ENCODE data around the gene ART1.
"Not testable (repeated sequence)": the region's sequence is repeated elsewhere in the genome, so short reads cannot be mapped to it uniquely, and the experiment has no call there.

ART1 gene

DNA sequence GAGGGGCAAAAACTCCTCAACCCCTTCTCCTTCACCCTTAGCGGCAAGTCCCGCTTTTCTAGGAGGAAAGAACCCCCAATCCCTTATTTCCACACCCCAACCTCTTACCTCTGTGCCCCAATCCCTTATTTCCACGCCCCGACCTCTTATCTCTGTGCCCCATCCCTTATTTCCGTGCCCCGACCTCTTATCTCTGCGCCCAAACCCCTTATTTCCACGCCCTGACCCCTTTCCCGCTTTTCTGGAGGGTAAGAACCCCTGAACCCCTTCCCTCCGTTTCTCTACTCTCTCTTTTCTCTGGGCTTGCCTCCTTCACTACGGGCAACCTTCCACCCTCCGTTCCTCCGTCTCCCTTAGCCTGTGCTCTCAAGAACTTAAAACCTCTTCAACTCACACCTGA is 3.9 kb downstream of the ART1 start:
- H3K27me3 ChIP-seq (ENCODE audit: control insufficient read depth, insufficient read depth, low read length); H3K4me3 ChIP-seq (ENCODE audit: low read depth, low read length); H3K4me1 ChIP-seq (ENCODE audit: control insufficient read depth, insufficient read depth, low read length); H3K36me3 ChIP-seq (ENCODE audit: control insufficient read depth, insufficient read depth, low read length); H3K27ac ChIP-seq (ENCODE audit: low read depth, low read length): not testable (repeated sequence)
- Histone ChIP-seq H3K9ac (ENCODE audit: low read length) (peak overlapping the region; percentile 17), H3K9me3 (ENCODE audit: control insufficient read depth, insufficient read depth, low read depth, low read length) (peaks cover 12% of the 10 kb centered on the region)

DNA sequence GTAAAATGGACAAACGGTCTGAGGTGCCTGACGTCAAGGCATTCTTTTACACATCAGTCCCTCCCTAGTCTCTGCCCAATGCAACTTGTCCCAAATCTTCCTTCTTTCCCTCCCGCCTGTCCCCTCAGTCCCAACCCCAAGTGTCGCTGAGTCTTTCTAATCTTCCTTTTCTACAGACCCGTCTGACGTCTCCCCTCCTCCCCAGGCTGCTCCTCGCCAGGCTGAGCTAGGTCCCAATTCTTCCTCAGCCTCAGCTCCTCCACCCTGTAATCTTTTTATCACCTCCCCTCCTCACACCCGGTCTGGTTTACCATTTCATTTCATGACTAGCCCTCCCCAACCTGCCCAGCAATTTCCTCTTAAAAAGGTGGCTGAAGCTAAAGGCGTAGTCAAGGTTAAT is 4.4 kb downstream of the ART1 start:
- not testable (repeated sequence) for H3K4me1 ChIP-seq (ENCODE audit: control insufficient read depth, insufficient read depth, low read length); H3K4me3 ChIP-seq (ENCODE audit: low read depth, low read length); H3K36me3 ChIP-seq (ENCODE audit: control insufficient read depth, insufficient read depth, low read length); H3K27ac ChIP-seq (ENCODE audit: low read depth, low read length); H3K9me3 ChIP-seq (ENCODE audit: control insufficient read depth, insufficient read depth, low read depth, low read length); H3K27me3 ChIP-seq (ENCODE audit: control insufficient read depth, insufficient read depth, low read length)
- peak overlapping the region; percentile 17 for H3K9ac ChIP-seq (ENCODE audit: low read length)

DNA sequence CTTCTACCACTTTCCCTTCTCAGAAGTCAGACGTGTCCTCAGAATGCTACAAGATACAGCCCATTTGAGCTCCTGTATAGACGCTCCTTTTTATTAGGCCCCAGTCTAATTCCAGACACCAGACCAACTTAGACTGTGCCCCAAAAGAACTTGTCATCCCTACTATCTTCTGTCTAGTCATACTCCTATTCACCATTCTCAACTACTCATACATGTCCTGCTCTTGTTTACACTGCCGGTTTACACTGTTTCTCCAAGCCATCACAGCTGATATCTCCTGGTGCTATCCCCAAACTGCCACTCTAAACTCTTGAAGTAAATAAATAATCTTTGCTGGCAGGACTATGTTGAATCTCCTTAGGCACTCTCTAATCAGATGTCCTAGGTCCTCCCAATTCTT is 7.6 kb downstream of the ART1 start:
- H3K9me3 ChIP-seq (ENCODE audit: control insufficient read depth, insufficient read depth, low read depth, low read length); H3K9ac ChIP-seq (ENCODE audit: low read length); H3K27ac ChIP-seq (ENCODE audit: low read depth, low read length); H3K4me3 ChIP-seq (ENCODE audit: low read depth, low read length); H3K36me3 ChIP-seq (ENCODE audit: control insufficient read depth, insufficient read depth, low read length); H3K4me1 ChIP-seq (ENCODE audit: control insufficient read depth, insufficient read depth, low read length); H3K27me3 ChIP-seq (ENCODE audit: control insufficient read depth, insufficient read depth, low read length): not testable (repeated sequence)

DNA sequence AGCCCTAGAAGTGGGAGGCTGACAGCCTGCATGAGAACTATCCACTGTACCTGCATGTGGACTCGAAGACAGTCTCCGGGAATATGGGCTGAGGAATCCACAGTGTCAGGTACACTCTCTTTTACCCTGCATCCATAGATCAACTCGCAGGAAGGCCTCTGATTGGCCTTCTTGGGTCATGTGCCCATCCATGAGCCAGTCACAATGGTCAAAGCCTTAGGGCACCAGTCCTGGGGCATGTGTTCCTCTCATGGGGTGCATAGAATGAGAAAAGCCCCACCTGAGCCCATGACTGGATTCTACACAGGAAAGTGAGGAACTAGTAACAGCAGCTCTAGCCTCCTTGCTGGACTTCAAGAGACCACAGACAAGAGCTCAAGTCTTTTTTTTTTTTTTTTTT is 10.6 kb downstream of the ART1 start:
- no peak overlapping the region for H3K9ac ChIP-seq (ENCODE audit: low read length)
- H3K4me1 ChIP-seq (ENCODE audit: control insufficient read depth, insufficient read depth, low read length): no peaks in the 10 kb centered on the region
- H3K36me3 ChIP-seq (ENCODE audit: control insufficient read depth, insufficient read depth, low read length): no peaks in the 10 kb centered on the region
- H3K27me3 ChIP-seq (ENCODE audit: control insufficient read depth, insufficient read depth, low read length): no peaks in the 10 kb centered on the region
- H3K27ac ChIP-seq (ENCODE audit: low read depth, low read length): no peak overlapping the region
- H3K9me3 ChIP-seq (ENCODE audit: control insufficient read depth, insufficient read depth, low read depth, low read length): no peaks in the 10 kb centered on the region
- no peak overlapping the region for H3K4me3 ChIP-seq (ENCODE audit: low read depth, low read length)

DNA sequence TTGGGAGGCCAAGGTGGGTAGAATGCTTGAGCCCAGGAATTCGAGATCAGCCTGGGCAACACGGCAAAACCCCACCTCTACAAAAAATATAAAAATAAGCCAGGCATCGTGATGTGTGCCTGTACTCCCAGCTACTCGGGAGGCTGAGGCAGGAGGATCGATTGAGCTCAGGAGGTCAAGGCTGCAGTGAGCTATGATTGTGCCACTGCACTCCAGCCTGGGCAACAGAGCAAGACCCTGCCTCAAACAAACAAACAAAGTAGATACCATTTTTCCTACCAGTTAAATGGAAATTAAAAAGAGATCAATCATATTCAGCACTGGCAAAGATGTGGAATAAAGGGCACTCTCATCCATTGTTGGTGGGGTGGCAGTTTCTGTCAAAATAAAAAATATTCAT is 12.4 kb downstream of the ART1 start:
- not testable (repeated sequence) for H3K27me3 ChIP-seq (ENCODE audit: control insufficient read depth, insufficient read depth, low read length); H3K27ac ChIP-seq (ENCODE audit: low read depth, low read length); H3K36me3 ChIP-seq (ENCODE audit: control insufficient read depth, insufficient read depth, low read length); H3K9ac ChIP-seq (ENCODE audit: low read length); H3K9me3 ChIP-seq (ENCODE audit: control insufficient read depth, insufficient read depth, low read depth, low read length); H3K4me1 ChIP-seq (ENCODE audit: control insufficient read depth, insufficient read depth, low read length); H3K4me3 ChIP-seq (ENCODE audit: low read depth, low read length)

DNA sequence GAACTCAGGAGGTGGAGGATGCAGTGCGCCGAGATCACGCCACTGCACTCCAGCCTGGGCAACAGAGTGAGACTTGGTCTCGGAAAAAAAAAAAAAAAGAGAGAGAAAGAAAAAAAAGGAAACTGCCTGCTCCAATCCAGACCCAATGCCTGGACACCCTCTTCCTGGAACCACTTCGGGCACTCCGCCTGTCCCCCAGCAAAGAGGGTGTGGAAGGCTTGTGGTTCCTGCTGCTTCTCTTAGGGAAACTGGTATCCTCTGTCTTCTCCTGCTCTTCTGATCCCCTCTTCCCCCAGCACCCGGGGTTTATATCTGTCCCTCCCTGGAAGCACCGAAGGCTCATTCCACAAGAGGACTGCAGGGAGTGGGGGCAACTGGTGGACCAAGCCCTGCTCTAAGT is 13.3 kb downstream of the ART1 start:
- Histone ChIP-seq H3K4me1 (ENCODE audit: control insufficient read depth, insufficient read depth, low read length) (no peaks in the 10 kb centered on the region), H3K9ac (ENCODE audit: low read length) (no peak overlapping the region), H3K27ac (ENCODE audit: low read depth, low read length) (no peak overlapping the region), H3K9me3 (ENCODE audit: control insufficient read depth, insufficient read depth, low read depth, low read length) (no peaks in the 10 kb centered on the region), H3K27me3 (ENCODE audit: control insufficient read depth, insufficient read depth, low read length) (no peaks in the 10 kb centered on the region), H3K36me3 (ENCODE audit: control insufficient read depth, insufficient read depth, low read length) (no peaks in the 10 kb centered on the region), H3K4me3 (ENCODE audit: low read depth, low read length) (no peak overlapping the region)

DNA sequence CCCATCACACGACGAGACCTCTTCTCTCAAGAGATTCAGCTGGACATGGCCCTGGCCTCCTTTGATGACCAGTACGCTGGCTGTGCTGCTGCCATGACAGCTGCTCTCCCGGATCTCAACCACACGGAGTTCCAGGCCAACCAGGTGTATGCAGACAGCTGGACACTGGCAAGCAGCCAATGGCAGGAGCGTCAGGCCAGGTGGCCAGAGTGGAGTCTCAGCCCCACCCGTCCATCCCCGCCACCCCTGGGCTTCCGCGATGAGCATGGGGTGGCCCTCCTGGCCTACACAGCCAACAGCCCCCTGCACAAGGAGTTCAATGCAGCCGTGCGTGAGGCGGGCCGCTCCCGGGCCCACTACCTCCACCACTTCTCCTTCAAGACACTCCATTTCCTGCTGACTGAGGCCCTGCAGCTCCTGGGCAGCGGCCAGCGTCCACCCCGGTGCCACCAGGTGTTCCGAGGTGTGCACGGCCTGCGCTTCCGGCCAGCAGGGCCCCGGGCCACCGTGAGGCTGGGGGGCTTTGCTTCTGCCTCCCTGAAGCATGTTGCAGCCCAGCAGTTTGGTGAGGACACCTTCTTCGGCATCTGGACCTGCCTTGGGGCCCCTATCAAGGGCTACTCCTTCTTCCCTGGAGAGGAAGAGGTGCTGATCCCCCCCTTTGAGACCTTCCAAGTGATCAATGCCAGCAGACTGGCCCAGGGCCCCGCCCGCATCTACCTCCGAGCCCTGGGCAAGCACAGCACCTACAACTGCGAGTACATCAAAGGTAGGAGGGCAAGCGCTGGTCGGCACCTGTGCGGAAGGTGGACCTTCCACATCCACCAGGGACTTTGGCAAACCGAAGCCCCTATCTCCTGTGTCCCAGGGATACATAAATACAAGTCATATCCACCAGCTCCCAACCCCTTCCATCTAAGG is 14.9 kb downstream of the ART1 start:
- H3K9ac ChIP-seq (ENCODE audit: low read length): no peak overlapping the region

DNA sequence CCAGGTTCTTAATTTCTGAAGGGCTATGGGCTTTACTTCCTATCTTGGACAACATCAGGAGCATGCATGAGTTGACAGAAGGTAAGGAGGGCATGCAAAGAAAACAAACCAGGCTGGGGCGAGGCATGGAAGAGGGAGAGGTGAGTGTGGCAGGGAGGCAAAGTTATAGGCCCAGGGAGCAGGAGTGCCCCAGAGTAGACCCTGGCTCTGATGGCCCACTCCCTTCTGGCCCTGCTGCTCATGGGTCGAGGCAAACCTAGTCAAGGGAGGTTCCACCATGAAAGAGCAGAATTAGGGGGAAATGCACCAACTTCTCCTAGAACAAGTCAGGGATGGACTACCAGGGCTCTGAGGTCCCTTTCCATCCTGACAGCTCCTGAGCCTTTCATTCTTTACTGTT is 16.0 kb downstream of the ART1 start:
- Histone ChIP-seq H3K9ac (ENCODE audit: low read length) (no peak overlapping the region), H3K27ac (ENCODE audit: low read depth, low read length) (no peak overlapping the region), H3K4me3 (ENCODE audit: low read depth, low read length) (no peak overlapping the region), H3K4me1 (ENCODE audit: control insufficient read depth, insufficient read depth, low read length) (no peaks in the 10 kb centered on the region), H3K36me3 (ENCODE audit: control insufficient read depth, insufficient read depth, low read length) (peaks cover 9% of the 10 kb centered on the region; the same call in 1 of the 2 replicates), H3K27me3 (ENCODE audit: control insufficient read depth, insufficient read depth, low read length) (no peaks in the 10 kb centered on the region), H3K9me3 (ENCODE audit: control insufficient read depth, insufficient read depth, low read depth, low read length) (no peaks in the 10 kb centered on the region)

More for the DNA sequence above, 14.9 kb downstream of the ART1 start:
- Histone ChIP-seq H3K4me1 (ENCODE audit: control insufficient read depth, insufficient read depth, low read length) (no peaks in the 10 kb centered on the region), H3K27ac (ENCODE audit: low read depth, low read length) (no peak overlapping the region), H3K36me3 (ENCODE audit: control insufficient read depth, insufficient read depth, low read length) (no peaks in the 10 kb centered on the region), H3K27me3 (ENCODE audit: control insufficient read depth, insufficient read depth, low read length) (no peaks in the 10 kb centered on the region), H3K4me3 (ENCODE audit: low read depth, low read length) (no peak overlapping the region), H3K9me3 (ENCODE audit: control insufficient read depth, insufficient read depth, low read depth, low read length) (no peaks in the 10 kb centered on the region)

DNA sequence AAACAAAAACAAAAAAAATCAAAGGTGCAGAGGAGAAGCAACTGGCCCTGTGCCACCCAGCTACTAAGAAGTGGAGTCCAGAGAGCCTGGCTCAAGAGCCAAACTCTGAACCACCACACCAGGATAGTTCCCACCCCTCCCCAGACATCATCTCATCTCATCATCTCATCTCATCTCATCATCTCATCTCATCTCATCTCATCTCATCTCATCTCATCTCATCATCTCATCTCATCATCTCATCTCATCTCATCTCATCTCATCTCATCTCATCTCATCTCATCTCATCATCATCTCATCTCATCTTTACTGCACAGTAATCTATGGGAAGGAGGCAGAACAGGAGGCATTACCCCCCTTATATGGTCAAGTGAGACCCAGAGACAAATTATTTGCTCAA is 17.9 kb downstream of the ART1 start:
- no peak overlapping the region for H3K9ac ChIP-seq (ENCODE audit: low read length)
- H3K4me3 ChIP-seq (ENCODE audit: low read depth, low read length): no peak overlapping the region
- H3K4me1 ChIP-seq (ENCODE audit: control insufficient read depth, insufficient read depth, low read length): no peaks in the 10 kb centered on the region
- no peak overlapping the region for H3K27ac ChIP-seq (ENCODE audit: low read depth, low read length)
- H3K27me3 ChIP-seq (ENCODE audit: control insufficient read depth, insufficient read depth, low read length): no peaks in the 10 kb centered on the region
- H3K36me3 ChIP-seq (ENCODE audit: control insufficient read depth, insufficient read depth, low read length): peaks cover 18% of the 10 kb centered on the region; the same call in 1 of the 2 replicates
- H3K9me3 ChIP-seq (ENCODE audit: control insufficient read depth, insufficient read depth, low read depth, low read length): no peaks in the 10 kb centered on the region

DNA sequence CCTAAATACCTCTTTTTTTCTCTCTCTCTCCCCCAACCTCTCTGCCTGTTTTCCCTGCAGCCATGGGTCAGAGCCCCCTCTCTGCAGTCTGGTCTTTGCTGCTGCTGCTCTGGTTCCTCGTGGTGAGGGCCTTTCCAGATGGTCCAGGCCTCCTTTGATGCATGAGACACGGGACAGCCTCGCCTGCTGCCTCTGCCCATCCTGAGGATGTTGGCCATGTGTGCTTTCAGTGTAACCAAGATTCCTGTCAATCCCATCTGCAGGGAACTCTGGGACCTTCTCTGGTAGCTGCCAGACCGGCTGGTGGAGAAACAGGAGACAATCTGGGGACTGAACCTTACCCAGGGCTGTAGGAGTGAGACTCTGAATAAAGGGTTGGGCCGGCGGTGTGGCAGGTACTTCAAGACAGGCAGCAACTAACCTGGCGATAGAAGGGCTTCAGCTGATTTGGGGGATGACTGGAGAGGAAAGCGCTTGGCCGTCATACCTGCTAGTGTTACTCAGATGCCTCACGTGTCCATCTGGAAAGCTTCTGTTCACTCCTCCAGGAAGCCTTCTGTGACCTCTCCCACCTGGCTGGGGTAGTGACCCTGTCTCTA is 19.2 kb downstream of the ART1 start:
- Histone ChIP-seq H3K9ac (ENCODE audit: low read length) (no peak overlapping the region), H3K36me3 (ENCODE audit: control insufficient read depth, insufficient read depth, low read length) (peaks cover 22% of the 10 kb centered on the region; the same call in 1 of the 2 replicates), H3K27me3 (ENCODE audit: control insufficient read depth, insufficient read depth, low read length) (no peaks in the 10 kb centered on the region), H3K27ac (ENCODE audit: low read depth, low read length) (no peak overlapping the region), H3K4me3 (ENCODE audit: low read depth, low read length) (no peak overlapping the region), H3K4me1 (ENCODE audit: control insufficient read depth, insufficient read depth, low read length) (no peaks in the 10 kb centered on the region), H3K9me3 (ENCODE audit: control insufficient read depth, insufficient read depth, low read depth, low read length) (no peaks in the 10 kb centered on the region)

DNA sequence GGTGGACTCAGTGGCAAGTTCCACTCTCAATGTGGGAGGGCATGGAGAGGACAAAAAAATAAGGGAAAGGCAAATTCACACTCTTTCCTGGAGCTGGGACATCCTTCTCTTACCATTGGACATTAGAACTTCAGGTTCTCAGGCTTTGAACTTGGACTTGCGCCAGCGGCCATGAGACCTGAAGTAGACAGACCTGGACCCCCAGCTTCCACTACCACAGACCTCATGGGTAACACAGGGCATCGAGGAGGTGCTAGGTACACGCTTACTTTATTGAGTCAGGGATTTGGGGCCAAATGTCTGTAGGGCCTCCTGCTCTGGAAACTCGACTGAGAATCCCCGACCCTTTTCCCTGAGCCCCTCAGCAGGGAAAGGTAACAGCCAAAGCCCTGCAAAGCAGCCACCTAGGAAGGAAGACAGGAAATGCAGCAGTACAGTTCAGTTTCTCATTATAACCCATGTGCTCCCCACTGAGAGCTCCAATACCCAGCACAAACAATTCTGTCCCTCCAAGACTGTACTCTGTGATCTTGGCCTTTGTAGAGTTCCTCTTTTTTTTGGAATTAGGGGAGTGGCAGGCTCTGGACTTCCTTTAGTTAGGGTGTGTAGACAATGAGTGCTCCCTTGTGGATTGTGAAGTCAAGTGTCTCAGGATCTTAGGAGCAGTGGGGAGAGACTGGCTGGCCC is 20.6 kb downstream of the ART1 start:
- Histone ChIP-seq H3K9me3 (ENCODE audit: control insufficient read depth, insufficient read depth, low read depth, low read length) (no peaks in the 10 kb centered on the region), H3K36me3 (ENCODE audit: control insufficient read depth, insufficient read depth, low read length) (peaks cover 30% of the 10 kb centered on the region)

More for the DNA sequence above, 20.6 kb downstream of the ART1 start:
- H3K9ac ChIP-seq (ENCODE audit: low read length): no peak overlapping the region
- H3K4me3 ChIP-seq (ENCODE audit: low read depth, low read length): no peak overlapping the region
- H3K27ac ChIP-seq (ENCODE audit: low read depth, low read length): no peak overlapping the region
- no peaks in the 10 kb centered on the region for H3K4me1 ChIP-seq (ENCODE audit: control insufficient read depth, insufficient read depth, low read length)
- no peaks in the 10 kb centered on the region for H3K27me3 ChIP-seq (ENCODE audit: control insufficient read depth, insufficient read depth, low read length)
